IPS-20b (cell line): ENCODE results near the gene FMNL1.

ENCODE experiments used
- H3K27ac ChIP-seq: one replicate; pipeline ENCODE4 v1.5.1; 2013; ENCODE audit warnings: low read length
- H3K27me3 ChIP-seq: 2 replicates; pipeline ENCODE4 v1.6.1; 2013; ENCODE audit warnings: mild to moderate bottlenecking, low read length, inconsistent platforms; ENCODE audit not compliant: insufficient read depth
- H3K36me3 ChIP-seq: 2 replicates; pipeline ENCODE4 v1.6.1; 2013; ENCODE audit warnings: low read depth, mild to moderate bottlenecking, inconsistent platforms, low read length, moderate library complexity; ENCODE audit not compliant: insufficient read depth
- H3K4me1 ChIP-seq: 2 replicates; pipeline ENCODE4 v1.6.1; 2013; ENCODE audit warnings: mild to moderate bottlenecking, control low read depth, inconsistent platforms, low read length, moderate library complexity; ENCODE audit not compliant: insufficient read depth
- H3K4me3 ChIP-seq: 2 replicates; pipeline ENCODE4 v1.5.1; 2013; ENCODE audit warnings: mild to moderate bottlenecking, low read length, inconsistent platforms
- H3K9ac ChIP-seq: 2 replicates; pipeline ENCODE4 v1.6.1; 2013; ENCODE audit warnings: low read depth, mild to moderate bottlenecking, inconsistent platforms, low read length, moderate library complexity
- H3K9me3 ChIP-seq: 2 replicates; pipeline ENCODE4 v1.6.1; 2013; ENCODE audit warnings: mild to moderate bottlenecking, low read depth, low read length, inconsistent platforms; ENCODE audit not compliant: insufficient read depth

The FMNL1 gene

DNA sequence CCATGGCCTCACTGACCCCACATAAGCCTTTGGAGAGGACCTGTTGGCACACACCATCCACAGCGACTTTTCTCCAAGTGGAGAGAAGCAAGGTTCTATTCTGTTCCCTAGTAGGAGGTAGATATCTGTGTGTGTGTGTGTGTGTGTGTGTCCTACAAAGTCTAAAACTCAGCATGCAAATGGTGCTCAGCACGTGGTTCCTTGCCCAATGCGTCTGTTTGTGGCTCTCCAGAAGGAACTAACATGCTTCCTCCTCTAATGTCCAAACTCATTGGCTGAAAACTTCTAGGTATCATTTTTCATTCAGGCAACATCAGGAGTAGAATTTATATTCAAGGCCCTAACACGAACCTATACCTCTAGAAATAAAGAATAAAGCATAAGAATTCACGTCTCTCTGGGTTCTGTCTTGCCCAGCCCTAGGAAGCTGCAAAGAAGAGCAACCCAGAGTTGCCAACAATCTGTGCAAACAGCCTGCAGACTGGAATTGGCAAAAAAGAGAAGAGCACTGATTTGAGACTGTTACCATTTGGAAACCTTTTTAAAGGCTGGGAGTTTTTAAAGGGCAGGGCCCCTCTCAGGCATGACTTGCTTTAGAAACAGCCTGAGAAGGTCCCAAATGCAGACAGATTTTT lies 69.6 kb downstream of the FMNL1 start:
- H3K4me3 ChIP-seq: no peak overlapping the region
- no peaks in the 10 kb centered on the region; the same call in 1 of the 2 replicates for H3K4me1 ChIP-seq
- H3K27ac ChIP-seq: no peak overlapping the region
- H3K27me3 ChIP-seq: no peaks in the 10 kb centered on the region
- H3K9me3 ChIP-seq: no peaks in the 10 kb centered on the region
- H3K9ac ChIP-seq: no peak overlapping the region
- H3K36me3 ChIP-seq: peaks cover 26% of the 10 kb centered on the region

DNA sequence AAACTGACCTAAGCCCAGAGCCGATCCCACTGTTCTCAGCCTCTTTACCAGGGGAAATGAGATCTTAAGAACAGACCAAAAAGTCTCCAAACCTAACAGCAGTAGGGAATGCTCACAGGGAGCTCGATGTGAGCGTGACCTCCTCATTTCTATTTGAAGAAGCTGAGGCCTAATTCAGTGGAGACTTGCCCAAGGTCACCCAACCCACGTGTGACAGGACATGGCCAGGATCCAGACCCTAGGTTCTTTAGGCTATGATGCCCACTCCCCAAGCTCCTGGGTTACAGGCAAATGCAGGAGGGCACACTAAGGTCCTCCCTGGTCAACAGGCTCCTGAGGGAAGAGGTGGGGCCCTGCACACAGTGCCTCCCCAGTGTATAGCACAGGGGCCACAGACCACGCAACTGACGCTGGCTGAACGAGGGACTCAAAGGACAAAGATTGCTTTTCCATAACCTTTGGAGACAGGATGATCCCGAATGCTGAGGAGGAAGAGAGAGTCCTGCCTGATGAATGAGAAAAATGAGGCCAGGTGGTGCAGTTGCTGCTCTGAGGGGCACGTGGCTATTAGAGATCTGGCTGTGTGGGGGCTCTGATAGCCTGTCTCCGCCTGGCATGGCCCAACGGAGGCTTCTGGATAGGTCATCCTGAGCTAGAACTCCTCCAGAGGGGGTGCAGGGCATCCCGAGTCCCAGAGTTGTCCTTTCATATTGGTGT lies 71.2 kb downstream of the FMNL1 start:
- Histone ChIP-seq H3K27me3 (no peaks in the 10 kb centered on the region), H3K4me3 (no peak overlapping the region), H3K9ac (no peak overlapping the region), H3K27ac (no peak overlapping the region), H3K36me3 (peaks cover 14% of the 10 kb centered on the region), H3K9me3 (no peaks in the 10 kb centered on the region), H3K4me1 (no peaks in the 10 kb centered on the region; the same call in 1 of the 2 replicates)

DNA sequence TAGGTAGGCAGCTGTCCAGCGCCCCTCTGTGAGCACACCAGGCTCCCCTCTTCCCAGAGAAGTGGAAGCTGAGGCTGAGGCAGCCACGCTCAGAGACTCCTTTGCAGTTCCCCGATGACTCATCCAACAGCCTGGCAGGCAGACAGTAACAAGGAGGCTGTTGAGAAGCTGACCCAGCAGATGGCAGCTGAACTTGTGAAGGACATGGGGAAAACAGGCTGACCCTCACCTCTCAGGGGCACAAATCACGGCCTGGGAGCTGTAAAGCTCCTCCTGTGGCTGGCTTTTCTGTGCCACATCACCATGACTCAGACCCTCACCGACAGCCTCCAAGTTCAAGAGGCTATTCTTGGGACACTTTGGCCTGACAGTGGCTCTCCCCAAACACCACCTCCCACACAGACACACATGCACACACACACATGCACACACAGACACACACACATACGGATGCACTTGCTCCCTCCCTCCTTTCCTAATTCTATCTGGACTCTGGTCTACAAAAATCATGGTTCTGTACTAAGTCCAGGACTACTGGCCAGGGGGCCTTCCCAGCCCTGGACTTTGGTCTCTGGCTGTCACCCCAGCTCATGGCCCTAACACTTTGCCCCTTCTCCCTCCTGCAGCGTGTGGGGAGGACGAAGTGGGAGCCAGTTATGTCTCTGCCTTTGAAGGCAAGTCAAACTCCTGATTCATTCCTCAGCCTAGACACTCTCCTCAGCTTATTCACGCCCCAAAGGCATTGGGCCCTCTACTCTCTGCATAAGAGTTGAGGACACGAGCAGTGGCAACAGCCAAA lies 71.9 kb downstream of the FMNL1 start:
- no peak overlapping the region for H3K4me3 ChIP-seq

DNA sequence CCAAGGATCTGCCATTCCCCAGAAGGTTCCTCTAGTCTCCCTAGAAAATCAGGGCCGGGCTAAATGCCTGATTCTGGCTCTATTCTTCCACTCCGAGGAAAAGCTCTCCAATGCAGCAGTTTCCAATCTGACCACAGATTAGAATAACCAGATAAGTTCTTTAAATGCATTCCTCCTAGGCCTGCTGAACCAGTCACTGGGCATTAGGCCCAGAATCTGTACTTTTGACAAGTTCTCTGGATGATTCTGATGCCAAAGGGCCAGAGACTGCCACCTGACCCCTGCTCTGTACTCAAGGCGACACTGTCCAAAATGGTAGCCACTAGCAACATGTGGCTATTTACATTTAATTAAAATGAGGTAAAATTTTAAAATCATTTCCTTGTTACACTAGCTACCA lies 72.8 kb downstream of the FMNL1 start:
- Histone ChIP-seq H3K27me3 (no peaks in the 10 kb centered on the region), H3K4me3 (no peak overlapping the region), H3K9ac (no peak overlapping the region), H3K9me3 (no peaks in the 10 kb centered on the region), H3K27ac (no peak overlapping the region), H3K36me3 (peaks cover 3% of the 10 kb centered on the region; the same call in 1 of the 2 replicates), H3K4me1 (no peaks in the 10 kb centered on the region; the same call in 1 of the 2 replicates)

More for the DNA sequence above, 71.9 kb downstream of the FMNL1 start:
- H3K36me3 ChIP-seq: peaks cover 10% of the 10 kb centered on the region; the same call in 1 of the 2 replicates
- no peaks in the 10 kb centered on the region for H3K27me3 ChIP-seq
- no peak overlapping the region for H3K27ac ChIP-seq
- no peak overlapping the region for H3K9ac ChIP-seq
- H3K4me1 ChIP-seq: no peaks in the 10 kb centered on the region; the same call in 1 of the 2 replicates
- no peaks in the 10 kb centered on the region for H3K9me3 ChIP-seq

DNA sequence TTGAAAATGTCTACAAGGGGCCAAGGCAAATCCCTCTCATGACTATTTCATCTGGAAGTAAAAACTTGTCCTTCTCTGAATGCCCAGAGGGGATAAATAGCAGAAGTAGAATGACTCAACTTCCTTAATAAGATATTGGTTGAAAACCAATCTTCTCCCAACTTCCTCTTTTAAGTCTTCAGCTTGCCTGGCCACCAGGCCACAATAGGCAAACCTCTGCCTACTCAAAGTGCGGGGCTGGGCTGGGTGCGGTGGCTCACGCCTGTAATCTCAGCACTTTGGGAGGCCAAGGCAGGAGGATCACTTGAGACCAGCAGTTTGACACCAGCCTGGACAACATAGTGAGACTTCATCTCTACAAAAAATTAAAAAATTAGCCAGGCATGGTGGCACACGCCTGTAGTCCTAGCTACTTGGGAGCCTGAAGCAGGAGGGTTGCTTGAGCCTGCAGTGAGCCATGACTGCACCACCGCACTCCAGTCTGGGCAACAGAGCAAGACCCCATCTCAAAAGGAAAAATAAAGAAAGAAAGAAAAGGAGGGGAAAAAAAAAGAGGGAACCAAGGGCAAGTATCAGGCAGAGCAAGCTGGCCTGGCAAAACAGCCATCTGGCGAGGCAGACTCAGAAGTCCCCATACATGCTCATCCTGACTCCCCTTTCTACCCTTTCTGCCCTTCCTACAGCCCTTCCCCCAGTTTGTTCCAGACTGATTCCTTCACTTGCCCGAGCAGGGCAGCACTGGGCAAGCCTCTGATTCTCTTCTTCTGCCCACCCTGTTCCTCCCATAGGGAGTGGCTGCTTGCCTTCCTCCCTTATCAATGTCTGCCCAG lies 74.5 kb downstream of the FMNL1 start:
- H3K4me1 ChIP-seq: no peaks in the 10 kb centered on the region; the same call in 1 of the 2 replicates
- H3K9ac ChIP-seq: no peak overlapping the region
- H3K27ac ChIP-seq: no peak overlapping the region
- no peaks in the 10 kb centered on the region for H3K9me3 ChIP-seq
- no peak overlapping the region for H3K4me3 ChIP-seq
- no peaks in the 10 kb centered on the region for H3K27me3 ChIP-seq
- H3K36me3 ChIP-seq: no peaks in the 10 kb centered on the region; the same call in 1 of the 2 replicates

DNA sequence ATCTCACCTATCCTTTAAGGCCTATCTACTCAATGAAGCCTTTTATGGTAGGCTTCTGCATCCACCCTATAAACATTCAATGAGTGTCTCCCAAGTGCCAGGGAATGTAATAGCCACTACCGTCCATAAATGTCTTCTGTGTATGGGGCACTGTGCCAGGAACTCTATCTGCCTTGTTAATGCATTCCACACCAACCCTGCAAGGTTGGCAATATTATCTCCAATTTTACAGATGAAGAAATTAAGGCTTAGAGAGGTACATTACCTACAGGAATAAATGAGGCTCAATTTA lies 75.1 kb downstream of the FMNL1 start:
- H3K36me3 ChIP-seq: no peaks in the 10 kb centered on the region; the same call in 1 of the 2 replicates
- H3K27me3 ChIP-seq: no peaks in the 10 kb centered on the region
- no peak overlapping the region for H3K4me3 ChIP-seq
- no peaks in the 10 kb centered on the region; the same call in 1 of the 2 replicates for H3K4me1 ChIP-seq
- H3K9ac ChIP-seq: no peak overlapping the region
- H3K27ac ChIP-seq: no peak overlapping the region
- H3K9me3 ChIP-seq: no peaks in the 10 kb centered on the region
